DMS53 (cell line): ENCODE data around the gene ATP6V0C.
"Not testable (repeated sequence)": the region's sequence is repeated elsewhere in the genome, so short reads cannot be mapped to it uniquely, and the experiment has no call there.

ENCODE experiments used
- DNase-seq: peaks from one replicate; lab custom pipeline; 2025; lab: John Stamatoyannopoulos, UW

ATP6V0C gene

DNA sequence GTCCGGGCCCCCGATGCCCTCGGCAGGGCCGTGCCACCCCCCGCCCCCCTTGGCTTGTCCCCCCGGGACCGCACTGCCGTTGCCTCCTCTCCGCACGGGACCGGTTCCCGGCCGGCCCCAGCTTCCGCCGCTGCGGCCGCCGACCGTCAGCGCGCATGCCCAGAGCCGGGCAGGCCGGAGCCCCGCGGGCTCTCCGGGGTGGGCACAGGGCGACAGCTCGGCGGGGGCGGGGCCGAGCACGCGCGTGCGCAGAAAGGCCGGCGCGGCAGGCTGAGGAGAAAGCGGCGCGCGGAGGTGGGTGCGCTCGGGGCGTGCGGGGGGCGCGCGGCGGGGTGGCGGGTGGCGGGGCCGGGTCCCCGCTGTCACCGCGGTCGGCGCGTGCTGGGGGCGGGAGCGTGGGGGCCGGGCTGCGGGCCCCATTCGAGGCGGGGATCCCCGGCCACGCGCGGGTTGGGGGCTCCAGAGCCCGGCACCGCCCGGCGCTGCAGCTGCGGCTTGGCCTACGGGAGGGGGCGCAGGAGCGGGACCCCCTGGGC, 38.8 kb upstream of the ATP6V0C start, which contains the start of gene TBC1D24:
Gene TBC1D24, plus strand, starts transcription at position 251 of the 536 bp plus-strand sequence. CDS start 21,022 bp downstream, outside the sequence.
- peak; percentile 89 for DNase-seq

DNA sequence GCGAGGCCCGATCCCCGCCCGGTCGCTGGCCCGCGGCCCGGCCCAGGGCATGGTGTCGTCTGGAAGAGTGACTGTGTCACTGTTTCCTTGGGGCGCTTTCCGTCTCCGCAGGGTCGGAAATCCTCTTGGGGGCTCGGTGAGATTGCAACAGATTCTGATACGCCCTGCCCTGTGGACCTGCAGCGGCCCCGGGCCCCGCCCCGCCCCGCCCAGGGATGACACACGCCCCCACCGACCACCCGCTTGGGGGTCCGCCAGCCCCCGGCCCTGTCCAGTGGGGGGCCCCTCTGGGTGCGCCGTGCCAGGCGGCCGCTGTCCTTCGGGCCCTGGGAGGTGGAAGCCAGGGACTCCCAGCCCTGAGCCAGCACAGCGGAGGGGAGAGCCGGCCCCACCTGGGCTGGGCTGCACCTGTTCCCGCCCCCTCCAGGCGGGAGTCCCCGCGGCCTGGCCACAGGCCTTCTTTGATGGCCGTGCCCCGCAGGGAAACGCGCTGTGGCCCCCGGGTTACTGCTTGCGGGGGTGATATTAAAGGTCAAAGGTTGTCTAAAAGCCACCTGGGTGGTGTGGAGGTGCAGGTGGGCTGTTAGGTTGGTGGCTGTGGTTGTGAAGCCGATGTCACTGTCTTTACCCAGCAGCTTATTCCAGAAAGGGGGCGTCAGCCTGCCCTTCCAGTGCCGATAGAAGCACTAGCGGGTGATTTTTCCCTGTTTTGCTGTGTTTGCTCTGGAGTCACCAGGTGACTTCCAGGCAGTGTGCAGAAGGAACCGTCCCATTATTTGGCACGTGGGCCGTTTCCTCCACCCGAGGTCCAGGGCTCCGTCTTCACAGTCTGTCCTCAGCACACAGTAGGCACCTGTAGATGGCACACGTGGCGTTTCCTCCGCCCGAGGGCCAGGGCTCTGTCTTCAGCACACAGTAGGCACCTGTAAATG, 38.1 kb upstream of the ATP6V0C start:
- DNase-seq: peak; percentile 64

DNA sequence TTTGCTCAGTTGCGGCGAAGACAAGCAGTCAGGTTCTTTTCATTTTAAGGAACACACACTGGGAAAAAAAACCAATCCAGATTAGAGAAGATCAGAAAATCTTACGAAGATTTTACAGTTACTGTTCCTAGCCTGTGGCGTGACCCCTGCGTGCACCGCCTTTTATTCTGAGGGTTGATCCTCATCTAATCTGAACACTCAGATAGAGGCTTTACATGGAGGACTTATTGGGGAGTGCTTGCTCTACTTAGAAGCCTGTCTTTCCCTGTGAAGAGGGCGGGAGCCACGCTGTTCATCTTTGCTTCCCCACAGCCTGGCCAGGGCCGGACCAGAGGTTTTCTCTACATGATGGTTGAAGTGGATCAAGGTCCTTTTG, 37.4 kb upstream of the ATP6V0C start:
- no peak for DNase-seq

DNA sequence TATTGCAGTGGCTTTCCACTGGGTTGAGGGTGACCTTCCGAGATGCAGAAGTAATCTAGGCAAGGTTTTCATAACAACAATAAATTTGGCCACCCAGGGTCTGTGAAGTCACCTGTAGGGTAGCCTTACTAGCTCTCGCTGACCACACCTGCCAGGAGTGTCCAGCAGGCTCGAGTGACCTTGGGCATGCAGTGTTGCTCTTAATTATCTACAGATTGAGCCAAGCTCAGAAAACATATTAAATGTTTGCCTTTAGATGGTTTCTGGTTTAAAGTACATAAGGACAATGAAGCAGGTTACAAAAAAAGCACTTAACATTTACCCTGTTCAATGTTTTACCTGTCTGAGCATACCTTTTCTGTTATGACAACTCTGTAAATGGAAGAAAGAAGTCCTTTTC, 37.0 kb upstream of the ATP6V0C start:
- DNase-seq: no peak

DNA sequence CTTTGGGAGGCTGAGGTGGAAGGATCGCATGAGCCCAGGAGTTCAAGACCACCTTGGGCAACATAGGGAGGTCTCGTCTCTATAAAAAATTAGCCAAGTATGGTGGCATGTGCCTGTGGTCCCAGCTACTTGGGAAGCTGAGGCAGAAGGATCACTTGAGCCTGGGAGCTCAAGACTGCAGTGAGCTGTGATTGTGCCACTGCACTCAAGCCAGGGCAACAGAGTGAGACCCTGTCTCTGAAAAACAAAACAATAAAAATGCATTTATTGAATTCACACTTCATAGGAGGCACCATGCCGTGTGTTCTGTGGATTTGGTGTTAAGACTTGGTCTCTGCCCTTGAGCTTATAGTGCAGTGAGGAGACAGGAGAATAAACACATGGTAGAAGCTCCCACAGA, 36.4 kb upstream of the ATP6V0C start:
- DNase-seq: no peak

DNA sequence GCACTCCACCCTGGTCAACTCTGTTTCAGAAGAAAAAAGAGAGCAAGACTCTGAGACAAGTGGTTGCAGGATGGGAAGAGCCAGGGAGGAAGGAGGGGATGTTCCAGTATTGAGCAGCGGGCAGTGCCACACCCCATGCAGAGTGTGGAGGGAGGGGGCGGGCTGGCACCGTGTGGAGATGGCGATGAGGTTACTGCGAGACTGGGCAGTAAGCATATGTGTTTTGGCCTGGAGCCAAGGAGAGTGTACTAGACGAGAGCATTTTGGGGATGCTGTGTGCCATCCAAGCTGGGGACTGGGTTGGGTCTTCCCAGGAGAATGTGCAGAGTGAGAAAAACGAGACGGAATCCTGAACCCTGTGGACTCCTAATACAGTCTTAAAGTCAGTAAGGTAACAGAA, 35.5 kb upstream of the ATP6V0C start:
- DNase-seq: no peak

DNA sequence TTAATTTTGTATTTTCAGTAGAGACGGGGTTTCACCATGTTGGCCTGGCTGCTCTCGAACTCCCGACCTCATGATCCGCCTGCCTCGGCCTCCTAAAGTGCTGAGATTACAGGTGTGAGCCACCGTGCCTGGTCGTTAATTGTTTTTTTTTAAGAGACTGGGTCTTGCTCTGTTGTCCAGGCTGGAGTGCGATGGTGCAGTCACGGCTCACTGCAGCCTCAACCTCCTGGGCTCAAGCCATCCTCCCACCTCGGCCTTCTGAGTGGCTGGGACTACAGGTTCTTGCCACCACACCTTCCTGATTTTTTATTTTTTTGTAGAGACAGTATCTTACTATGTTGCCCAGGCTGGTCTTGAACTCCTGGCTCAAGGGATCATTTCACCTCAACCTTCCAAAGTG, 33.8 kb upstream of the ATP6V0C start:
- not testable (repeated sequence) for DNase-seq

DNA sequence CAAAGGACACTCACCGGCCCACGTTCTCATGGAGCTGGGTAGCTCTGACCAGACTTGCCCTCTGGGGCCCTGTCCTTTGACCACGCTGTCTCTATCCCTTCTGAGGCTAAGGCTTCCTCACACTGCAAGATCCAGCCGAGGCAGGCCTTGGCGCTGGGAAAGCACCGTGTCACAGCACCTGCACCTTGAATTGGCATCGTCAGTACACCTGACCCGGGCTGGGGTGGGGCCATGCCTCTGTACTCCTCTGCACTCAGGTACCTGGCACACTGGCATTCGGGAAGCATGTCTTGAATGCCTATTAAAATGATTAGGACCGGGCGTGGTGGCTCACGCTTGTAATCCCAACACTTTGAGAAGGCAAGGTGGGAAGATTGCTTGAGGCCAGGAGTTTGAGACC, 32.8 kb upstream of the ATP6V0C start:
- no peak for DNase-seq

DNA sequence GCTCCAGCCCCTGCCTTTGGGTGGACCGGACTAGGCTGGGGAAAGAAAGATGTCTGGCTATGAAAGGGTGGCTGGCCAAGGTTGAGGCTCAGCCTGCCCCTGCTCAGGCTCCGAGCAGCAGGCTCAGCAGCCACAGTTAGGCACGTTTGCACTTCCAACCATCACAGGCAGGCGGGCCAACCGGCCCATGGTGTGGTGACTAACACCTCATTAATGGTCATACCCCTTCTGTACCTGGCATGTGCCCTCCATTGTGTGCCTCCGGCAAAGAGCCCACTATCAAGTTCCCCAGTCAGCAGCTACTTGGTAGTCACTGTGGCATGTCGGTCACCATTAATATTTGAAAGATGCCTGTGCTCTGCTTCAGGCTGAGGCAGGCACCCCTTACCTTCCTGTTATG, 32.1 kb upstream of the ATP6V0C start:
- DNase-seq: no peak

DNA sequence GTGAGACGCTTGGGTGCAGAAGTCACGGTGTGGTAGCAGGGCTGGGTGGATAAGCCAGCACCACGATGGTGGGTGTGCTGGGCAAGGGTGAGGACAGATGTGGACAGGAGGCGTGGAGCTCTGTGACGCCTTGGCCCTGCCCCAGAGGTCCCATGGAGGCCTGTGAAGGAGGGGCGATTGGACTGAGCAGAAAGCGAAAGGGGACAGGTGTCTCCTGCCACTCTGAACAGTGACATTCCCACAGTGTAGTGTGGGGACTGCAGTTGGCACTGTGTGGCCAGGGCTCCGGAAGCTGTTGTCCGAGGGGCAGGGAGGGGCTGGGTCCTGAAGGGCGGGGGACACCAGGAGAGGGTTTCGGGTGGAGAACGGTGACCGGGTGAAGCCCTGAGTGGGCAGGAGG, 31.5 kb upstream of the ATP6V0C start:
- peak; percentile 51 for DNase-seq

DNA sequence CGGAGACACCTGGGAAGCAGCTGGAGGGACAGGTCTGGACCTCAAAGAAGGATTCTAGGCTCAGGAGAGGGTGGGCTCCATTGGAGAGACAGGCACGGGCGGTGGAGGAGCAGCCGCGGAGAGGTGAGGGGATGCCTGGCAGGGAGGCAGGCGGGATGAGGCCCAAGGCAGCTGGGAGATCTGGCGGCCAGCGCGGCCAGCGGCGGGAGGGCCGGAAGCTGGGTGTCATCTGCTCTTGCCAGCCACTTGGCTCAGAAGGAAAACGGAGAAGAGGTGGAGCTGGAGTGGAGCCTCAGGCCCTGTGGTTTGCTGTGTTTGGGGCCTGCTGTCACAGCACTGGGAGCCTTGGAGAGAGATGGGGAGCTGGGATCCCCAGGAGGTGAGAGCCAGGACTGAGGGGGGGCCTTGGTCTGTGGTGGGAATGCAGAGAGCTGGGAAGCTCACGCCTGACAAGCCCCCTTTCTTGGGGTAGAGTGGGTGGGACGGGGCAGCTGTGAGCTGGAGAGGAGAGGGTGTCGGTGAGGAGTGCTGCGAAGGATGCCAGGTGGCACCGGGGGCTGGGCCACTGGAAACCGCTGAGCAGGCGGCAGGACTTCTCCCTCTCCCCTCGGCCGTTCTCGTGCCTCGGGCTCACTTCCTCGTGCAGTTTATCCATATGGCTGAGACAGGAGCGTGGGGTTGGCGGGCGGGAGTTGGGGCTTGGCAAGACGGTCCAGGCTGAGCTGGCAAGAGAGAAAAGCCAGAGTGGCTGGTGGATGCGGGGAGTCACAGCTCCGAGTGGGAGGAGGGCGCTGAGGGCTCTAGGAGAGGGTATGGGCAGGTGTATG, 30.8 kb upstream of the ATP6V0C start:
- peak; percentile 82 for DNase-seq

DNA sequence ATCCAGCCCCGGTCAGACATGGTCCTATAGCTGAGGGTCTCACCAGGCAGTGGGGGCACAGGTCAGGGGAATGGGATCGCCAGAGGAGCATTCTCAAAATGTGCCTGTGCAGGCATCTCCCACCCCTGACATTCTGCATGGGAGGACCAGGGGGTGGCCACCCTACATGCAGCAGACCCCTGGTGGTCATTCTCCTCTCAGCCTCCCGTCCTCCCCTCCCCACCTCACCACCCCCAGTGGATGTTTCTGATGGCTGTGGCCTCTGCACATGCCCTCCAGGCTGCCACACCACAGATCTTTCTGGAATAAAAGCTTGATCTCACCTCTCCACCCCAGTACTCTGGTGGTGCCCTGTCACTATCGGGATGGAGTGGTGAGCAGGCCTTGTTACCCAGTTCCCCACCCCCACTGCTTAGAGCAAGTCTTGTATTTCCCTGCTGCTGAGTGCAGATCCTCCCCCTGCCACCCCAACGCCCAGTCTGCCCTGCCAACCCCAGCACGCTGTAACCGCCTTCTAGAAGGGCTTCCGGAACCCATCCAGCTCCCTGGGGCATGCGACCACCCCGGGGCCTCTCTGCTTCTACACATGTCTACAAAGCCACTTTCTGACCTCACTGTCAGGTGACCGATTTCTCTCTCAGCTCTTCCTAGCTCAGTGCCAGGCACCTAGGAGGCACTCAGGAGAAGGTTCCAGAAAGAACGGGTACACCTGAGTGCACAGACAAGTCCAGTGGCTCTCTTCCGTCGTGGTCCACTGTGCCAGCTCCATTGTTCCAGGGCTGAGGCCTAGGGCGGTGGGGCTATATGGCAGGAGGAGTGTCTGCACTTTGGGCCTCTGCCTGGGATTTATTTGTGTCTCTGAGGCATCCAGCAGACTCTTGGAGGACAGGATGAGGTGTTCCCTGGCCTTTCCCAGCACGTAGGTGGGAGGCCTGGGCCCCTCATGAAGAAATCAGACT, 29.5 kb upstream of the ATP6V0C start:
- no peak for DNase-seq

DNA sequence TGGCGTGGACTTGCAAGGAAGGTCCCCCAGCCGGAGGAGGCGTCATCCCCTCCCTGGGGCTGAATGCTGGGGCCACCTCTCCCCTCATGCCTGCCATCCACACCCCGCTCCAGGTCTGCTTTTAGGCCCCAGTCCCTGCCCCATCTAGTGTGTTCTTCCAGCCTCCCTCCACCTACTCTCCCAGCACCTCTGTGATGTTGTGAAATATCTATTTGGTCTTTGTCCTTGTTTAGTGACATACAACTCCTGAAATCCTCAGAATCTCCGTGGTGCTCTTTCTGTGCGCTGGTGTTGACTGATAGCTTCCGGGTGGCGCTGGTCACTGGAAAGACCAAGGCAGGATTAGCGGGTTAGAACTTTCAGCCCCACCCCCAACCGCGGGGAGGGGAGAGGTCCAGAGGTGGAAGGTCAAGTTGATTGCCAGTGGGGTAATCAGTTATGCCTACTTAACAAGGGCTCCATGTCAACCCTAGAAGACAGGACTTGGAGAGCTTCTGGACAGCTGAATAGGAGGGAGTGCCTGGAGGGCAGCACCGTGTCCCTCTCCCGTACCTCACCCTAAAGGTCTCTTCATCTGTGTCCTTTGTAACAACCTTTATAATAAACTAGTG, 28.7 kb upstream of the ATP6V0C start:
- DNase-seq: no peak

DNA sequence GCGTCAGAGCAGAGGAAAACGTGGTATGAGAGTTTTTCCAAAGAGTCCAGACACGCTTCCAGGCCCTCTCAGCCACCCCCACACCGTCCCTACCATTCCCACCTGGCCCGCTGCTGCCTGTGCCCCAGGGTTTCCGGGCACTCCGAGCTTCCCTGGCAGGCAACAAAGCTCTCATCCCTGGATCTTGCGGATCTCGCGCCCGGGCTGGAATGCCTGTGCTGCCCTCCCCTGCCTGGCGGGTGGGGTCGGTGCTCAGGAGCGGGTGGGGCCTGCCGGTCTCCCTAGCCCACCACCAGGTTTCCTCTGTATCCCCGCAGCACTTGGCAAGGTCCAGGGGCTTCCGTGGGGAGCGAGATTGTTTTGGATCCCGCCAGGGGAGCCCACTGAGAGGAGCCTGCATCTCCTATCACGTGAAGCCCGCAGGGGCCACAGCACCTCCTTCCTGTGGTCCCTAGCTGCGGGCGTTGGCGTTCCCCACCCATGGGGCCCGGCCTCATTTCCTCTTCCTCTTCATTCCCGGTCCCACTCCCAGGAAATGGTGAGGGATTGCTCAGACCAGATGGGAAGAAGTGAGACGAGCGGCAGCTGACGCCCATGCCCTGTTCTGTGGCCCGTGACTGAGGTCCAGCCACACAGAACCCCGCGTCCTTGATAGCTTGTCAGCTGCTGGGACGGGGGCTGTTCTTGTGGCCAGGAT, 27.8 kb upstream of the ATP6V0C start:
- no peak for DNase-seq

DNA sequence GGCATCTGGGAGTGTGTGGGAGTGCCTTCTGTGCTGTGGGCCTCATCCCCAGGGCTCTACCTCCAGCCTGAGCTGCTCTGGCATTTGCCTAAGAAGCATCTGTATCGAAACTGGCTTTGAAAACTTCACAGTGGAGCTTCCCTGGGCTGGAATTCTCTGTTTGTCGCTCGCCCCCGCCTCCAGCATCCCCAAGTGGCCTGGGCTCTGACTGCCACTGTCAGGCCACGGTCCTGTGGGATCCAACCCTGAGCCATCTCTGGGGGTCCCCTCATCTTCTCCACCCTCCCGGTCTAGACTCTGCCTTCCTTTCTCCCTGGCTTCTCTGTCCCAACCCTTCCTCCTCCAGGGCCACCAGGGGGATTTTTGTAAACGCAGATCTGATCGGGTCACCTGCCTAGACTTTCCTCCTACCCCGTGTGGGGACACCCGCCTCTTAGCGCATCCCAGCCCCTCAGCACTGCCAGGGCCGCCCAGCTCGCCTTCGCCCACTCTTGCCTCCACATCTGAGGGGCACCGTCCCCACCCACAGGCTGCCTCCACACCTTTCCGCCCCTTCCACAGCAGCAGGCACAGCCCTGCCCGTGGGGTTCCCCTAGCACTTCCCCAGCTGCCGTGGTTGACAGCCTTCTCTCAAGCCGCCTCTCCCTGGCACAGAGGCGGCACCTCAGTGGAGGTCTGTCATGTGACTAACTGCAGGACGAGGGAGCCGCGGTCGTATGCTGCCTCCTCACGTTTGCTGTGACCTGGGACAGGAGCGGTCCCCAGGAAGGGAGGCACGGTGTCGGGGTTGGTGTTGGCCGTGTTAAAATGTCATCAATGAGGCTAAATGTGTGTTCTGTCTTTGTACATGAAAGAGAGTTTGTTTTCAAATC, 26.9 kb upstream of the ATP6V0C start:
- no peak for DNase-seq

DNA sequence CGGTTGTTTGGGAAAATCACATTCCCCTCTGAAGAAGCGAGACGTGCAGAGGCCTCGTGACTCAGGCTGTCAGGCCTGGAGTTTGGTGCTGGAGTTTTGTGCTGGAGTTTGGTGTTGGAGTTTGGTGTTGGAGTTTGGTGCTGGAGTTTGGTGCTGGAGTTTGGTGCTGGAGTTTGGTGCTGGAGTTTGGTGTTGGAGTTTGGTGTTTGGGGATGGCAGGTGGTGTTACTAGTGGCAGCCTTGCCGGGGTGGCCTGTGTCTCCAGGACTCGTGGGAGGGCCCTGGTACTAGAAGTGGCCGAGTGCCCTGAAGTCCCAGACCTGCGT, 26.3 kb upstream of the ATP6V0C start:
- no peak for DNase-seq

DNA sequence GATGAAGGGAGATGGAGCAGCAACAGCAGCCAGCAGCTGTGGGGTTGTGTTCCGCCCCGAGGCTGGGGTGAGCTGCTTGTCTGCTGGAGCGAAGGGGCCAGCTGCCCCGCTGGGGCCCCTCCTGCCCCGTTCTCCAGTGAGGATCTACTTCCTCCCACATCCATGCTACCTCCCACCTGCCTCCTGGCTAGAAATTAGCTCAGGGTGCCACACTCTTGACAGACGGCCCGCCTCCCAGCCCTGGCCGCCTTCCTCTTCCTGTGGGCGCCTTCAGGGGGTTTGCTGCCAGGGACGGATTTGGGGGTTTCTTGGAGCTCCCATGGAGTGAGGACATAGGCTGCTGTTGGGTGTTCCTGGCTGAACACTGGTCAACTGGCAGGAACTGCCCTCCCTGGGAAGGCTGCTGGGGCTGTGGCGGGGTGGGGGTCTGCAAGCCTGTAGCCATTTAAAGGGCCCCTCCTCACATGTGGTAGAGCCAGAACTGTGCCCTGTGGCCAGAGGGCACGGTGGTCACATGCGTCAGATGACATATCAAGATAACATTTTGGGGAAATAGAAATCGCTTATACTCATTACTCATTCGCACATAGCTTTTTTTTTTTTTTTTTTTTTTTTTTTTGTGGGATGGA, 25.7 kb upstream of the ATP6V0C start:
- DNase-seq: no peak

DNA sequence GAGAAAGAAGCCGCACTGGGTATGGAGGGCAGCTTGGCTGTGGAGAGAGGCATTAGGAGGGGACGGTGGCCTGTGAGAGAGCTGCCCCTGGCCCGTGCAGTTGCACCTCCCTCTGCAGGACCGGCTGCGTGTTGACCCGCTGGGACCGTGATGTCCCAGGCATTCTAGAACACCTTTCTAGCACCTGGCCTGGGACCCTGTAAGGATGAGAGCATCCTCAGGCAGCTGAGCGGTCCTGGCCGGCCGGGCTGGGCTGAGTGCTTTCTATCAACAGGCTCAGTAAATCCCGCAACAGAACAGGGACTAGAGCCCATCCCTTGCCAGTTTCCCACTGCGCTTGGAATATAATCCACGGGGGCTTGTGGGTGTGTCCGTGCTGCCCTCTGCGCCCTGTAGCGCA, 24.2 kb upstream of the ATP6V0C start:
- DNase-seq: no peak
